Activated naive CD8-positive, alpha-beta T cell treated with anti-CD3 and anti-CD28 coated beads, Interleukin-2, amount 10 ng/mL, durations not matched to agents 7 days and 5 days (primary cell): ENCODE data around the gene CLUH. TPM values are rescaled to one million over a fixed set of nuclear protein-coding genes. Genes with fewer than 3 reads are reported as not detected.

Experiments used
- ATAC-seq: fragments of 150-1000 bp; cut with Tn5 transposase; one replicate; pipeline ENCODE4 v1.10.0; 2021; ENCODE audit warnings: low read depth, moderate library complexity
- POLR2A ChIA-PET: fragments of 350-600 bp; sonication (Branson Sonifier 250); formaldehyde crosslinking; loops from one replicate; lab custom pipeline; 2021; ENCODE audit warnings: antibody characterized with exemption; lab: Charles Lee
- DNase-seq: peaks from one replicate; pipeline ENCODE4 v3.0.0; 2021
- H3K27ac Mint-ChIP-seq: one replicate; pipeline ENCODE4 v1.8.0; 2022; ENCODE audit warnings: mild to moderate bottlenecking, mixed read lengths
- H3K27me3 Mint-ChIP-seq: one replicate; pipeline ENCODE4 v1.8.0; 2022; ENCODE audit warnings: mild to moderate bottlenecking, moderate library complexity, mixed read lengths
- H3K36me3 Mint-ChIP-seq: one replicate; pipeline ENCODE4 v1.8.0; 2021; ENCODE audit warnings: mild to moderate bottlenecking, mixed read lengths
- H3K4me1 Mint-ChIP-seq: one replicate; pipeline ENCODE4 v1.8.0; 2021; ENCODE audit warnings: mixed read lengths
- H3K4me3 Mint-ChIP-seq: one replicate; pipeline ENCODE4 v1.8.0; 2022; ENCODE audit warnings: mild to moderate bottlenecking, moderate library complexity, mixed read lengths
- H3K9me3 Mint-ChIP-seq: one replicate; pipeline ENCODE4 v1.8.0; 2021; ENCODE audit warnings: mixed read lengths
- total RNA-seq, 2 experiments: library from RNA; stranded (reverse); gene quantifications; one replicate each; pipeline ENCODE4 v1.2.3, GENCODE V29; 2021

Gene CLUH
- total RNA-seq, 2 experiments from 2014 or later = 46.2 to 48.7 TPM

GRCh38 chr17:2734939-2735338 is 23.4 kb upstream of the CLUH start:
- ATAC-seq (no peak), DNase-seq (no peak)
- Mint-ChIP-seq H3K4me3 (no peak overlapping the region), H3K27ac (no peak overlapping the region), H3K9me3 (no peaks in the 10 kb centered on the region), H3K36me3 (no peaks in the 10 kb centered on the region), H3K27me3 (peaks cover 5% of the 10 kb centered on the region), H3K4me1 (peaks cover 3% of the 10 kb centered on the region)
- POLR2A ChIA-PET = no interaction called here

GRCh38 chr17:2731807-2732206 is 20.2 kb upstream of the CLUH start:
- ATAC-seq (no peak), DNase-seq (no peak)
- Mint-ChIP-seq H3K9me3 (no peaks in the 10 kb centered on the region), H3K27ac (no peak overlapping the region), H3K4me3 (no peak overlapping the region), H3K27me3 (peaks cover 4% of the 10 kb centered on the region), H3K36me3 (no peaks in the 10 kb centered on the region), H3K4me1 (peaks cover 3% of the 10 kb centered on the region)
- POLR2A ChIA-PET = no interaction called here

GRCh38 chr17:2730764-2731353 is 19.3 kb upstream of the CLUH start:
- Mint-ChIP-seq H3K36me3 (no peaks in the 10 kb centered on the region), H3K4me3 (no peak overlapping the region), H3K9me3 (no peaks in the 10 kb centered on the region), H3K27me3 (peaks cover 6% of the 10 kb centered on the region), H3K27ac (no peak overlapping the region), H3K4me1 (peaks cover 3% of the 10 kb centered on the region)
- ATAC-seq (no peak), DNase-seq (no peak)
- POLR2A ChIA-PET = no interaction called here

GRCh38 chr17:2724784-2725164 is 13.2 kb upstream of the CLUH start:
- DNase-seq (peak; percentile 62), ATAC-seq (peak; percentile 73)
- H3K4me1 Mint-ChIP-seq = peaks cover 4% of the 10 kb centered on the region
- peaks cover 21% of the 10 kb centered on the region for H3K27me3 Mint-ChIP-seq
- POLR2A ChIA-PET = no interaction called here
- H3K4me3 Mint-ChIP-seq = peak overlapping the region; percentile 37
- no peaks in the 10 kb centered on the region for H3K9me3 Mint-ChIP-seq
- H3K27ac Mint-ChIP-seq = no peak overlapping the region
- no peaks in the 10 kb centered on the region for H3K36me3 Mint-ChIP-seq

GRCh38 chr17:2723997-2724783 is 12.6 kb upstream of the CLUH start:
- DNase-seq (no peak), ATAC-seq (peak; percentile 30)
- Mint-ChIP-seq H3K27me3 (peaks cover 21% of the 10 kb centered on the region), H3K4me1 (peaks cover 5% of the 10 kb centered on the region), H3K9me3 (no peaks in the 10 kb centered on the region), H3K36me3 (no peaks in the 10 kb centered on the region), H3K27ac (no peak overlapping the region), H3K4me3 (no peak overlapping the region)
- POLR2A ChIA-PET = no interaction called here

- peaks cover 21% of the 10 kb centered on the region for H3K27me3 Mint-ChIP-seq
- H3K27ac Mint-ChIP-seq = no peak overlapping the region
- H3K4me3 Mint-ChIP-seq = peak overlapping the region; percentile 37
- H3K4me1 Mint-ChIP-seq = peaks cover 5% of the 10 kb centered on the region
- no peaks in the 10 kb centered on the region for H3K9me3 Mint-ChIP-seq
- ATAC-seq = no peak
- no peaks in the 10 kb centered on the region for H3K36me3 Mint-ChIP-seq
- POLR2A ChIA-PET = no interaction called here
- no peak for DNase-seq
These were observed 12.0 kb upstream of the CLUH start for GRCh38 chr17:2723505-2723996.

GRCh38 chr17:2722611-2723010 is 11.0 kb upstream of the CLUH start:
- Mint-ChIP-seq H3K9me3 (no peaks in the 10 kb centered on the region), H3K4me1 (peaks cover 5% of the 10 kb centered on the region), H3K36me3 (no peaks in the 10 kb centered on the region), H3K27ac (no peak overlapping the region), H3K4me3 (no peak overlapping the region), H3K27me3 (peaks cover 21% of the 10 kb centered on the region)
- ATAC-seq (no peak), DNase-seq (no peak)
- POLR2A ChIA-PET = no interaction called here

- POLR2A ChIA-PET = no interaction called here
- H3K4me3 Mint-ChIP-seq = no peak overlapping the region
- no peak for ATAC-seq
- no peak for DNase-seq
- no peak overlapping the region for H3K27ac Mint-ChIP-seq
- peaks cover 5% of the 10 kb centered on the region for H3K4me1 Mint-ChIP-seq
- H3K36me3 Mint-ChIP-seq = no peaks in the 10 kb centered on the region
- peaks cover 18% of the 10 kb centered on the region for H3K27me3 Mint-ChIP-seq
- H3K9me3 Mint-ChIP-seq = no peaks in the 10 kb centered on the region
These were observed 10.0 kb upstream of the CLUH start for GRCh38 chr17:2721603-2722002.

GRCh38 chr17:2719861-2720260 is 8.3 kb upstream of the CLUH start:
- no peak overlapping the region for H3K27ac Mint-ChIP-seq
- peaks cover 11% of the 10 kb centered on the region for H3K27me3 Mint-ChIP-seq
- no peaks in the 10 kb centered on the region for H3K9me3 Mint-ChIP-seq
- ATAC-seq = no peak
- DNase-seq = no peak
- H3K36me3 Mint-ChIP-seq = no peaks in the 10 kb centered on the region
- no peak overlapping the region for H3K4me3 Mint-ChIP-seq
- H3K4me1 Mint-ChIP-seq = peaks cover 3% of the 10 kb centered on the region
- POLR2A ChIA-PET = interaction anchor here (0.6 kb wide), 1 partner anchor 1623 kb away, joined by 3 read pairs; no protein-coding TSS in a partner anchor

- DNase-seq (no peak), ATAC-seq (no peak)
- H3K36me3 Mint-ChIP-seq = no peaks in the 10 kb centered on the region
- no peaks in the 10 kb centered on the region for H3K9me3 Mint-ChIP-seq
- H3K4me3 Mint-ChIP-seq = no peak overlapping the region
- no peak overlapping the region for H3K27ac Mint-ChIP-seq
- peaks cover 7% of the 10 kb centered on the region for H3K27me3 Mint-ChIP-seq
- H3K4me1 Mint-ChIP-seq = peaks cover 6% of the 10 kb centered on the region
- POLR2A ChIA-PET = no interaction called here
These were observed 6.8 kb upstream of the CLUH start for GRCh38 chr17:2718150-2718938.

GRCh38 chr17:2716649-2717048 is 5.1 kb upstream of the CLUH start:
- H3K27me3 Mint-ChIP-seq = no peaks in the 10 kb centered on the region
- DNase-seq (no peak), ATAC-seq (no peak)
- no peak overlapping the region for H3K27ac Mint-ChIP-seq
- peaks cover 1% of the 10 kb centered on the region for H3K36me3 Mint-ChIP-seq
- no peaks in the 10 kb centered on the region for H3K9me3 Mint-ChIP-seq
- H3K4me3 Mint-ChIP-seq = no peak overlapping the region
- peaks cover 12% of the 10 kb centered on the region for H3K4me1 Mint-ChIP-seq
- POLR2A ChIA-PET = no interaction called here

GRCh38 chr17:2713881-2714280 is 2.3 kb upstream of the CLUH start:
- H3K27me3 Mint-ChIP-seq = no peaks in the 10 kb centered on the region
- ATAC-seq (no peak), DNase-seq (no peak)
- POLR2A ChIA-PET = no interaction called here
- H3K27ac Mint-ChIP-seq = no peak overlapping the region
- no peaks in the 10 kb centered on the region for H3K9me3 Mint-ChIP-seq
- peak overlapping the region; percentile 21 for H3K4me3 Mint-ChIP-seq
- H3K4me1 Mint-ChIP-seq = peaks cover 29% of the 10 kb centered on the region
- H3K36me3 Mint-ChIP-seq = peaks cover 1% of the 10 kb centered on the region

GRCh38 chr17:2712300-2713043 is 908 bp upstream of the CLUH start:
- H3K36me3 Mint-ChIP-seq = peaks cover 1% of the 10 kb centered on the region
- H3K4me3 Mint-ChIP-seq = peak overlapping the region; percentile 91
- POLR2A ChIA-PET = no interaction called here
- H3K9me3 Mint-ChIP-seq = no peaks in the 10 kb centered on the region
- DNase-seq (no peak), ATAC-seq (peak; percentile 2)
- peaks cover 30% of the 10 kb centered on the region for H3K4me1 Mint-ChIP-seq
- H3K27ac Mint-ChIP-seq = peak overlapping the region; percentile 91
- H3K27me3 Mint-ChIP-seq = no peaks in the 10 kb centered on the region
